KMS-11 (cell line): ENCODE measurements around the gene GLB1L2.

ENCODE experiments used
- H2AFZ ChIP-seq: fragments of 200-600 bp; sonication (generic); 2 replicates; pipeline ENCODE4 v1.6.1; 2016; ENCODE audit warnings: antibody characterized with exemption, mixed run types, low read depth
- H3K27ac ChIP-seq: fragments of 200-600 bp; sonication (generic); 2 replicates; pipeline ENCODE4 v1.6.1; 2016; ENCODE audit warnings: mild to moderate bottlenecking, mixed run types
- H3K27me3 ChIP-seq: fragments of 200-600 bp; sonication (generic); 2 replicates; pipeline ENCODE4 v1.6.1; 2017; ENCODE audit warnings: mild to moderate bottlenecking, low read depth, mixed run types, moderate library complexity; ENCODE audit not compliant: insufficient read depth
- H3K36me3 ChIP-seq: fragments of 200-600 bp; sonication (generic); 2 replicates; pipeline ENCODE4 v1.6.1; 2017; ENCODE audit warnings: mild to moderate bottlenecking, mixed run types; ENCODE audit not compliant: insufficient read depth
- H3K4me1 ChIP-seq: fragments of 200-600 bp; sonication (generic); 2 replicates; pipeline ENCODE4 v1.6.1; 2016; ENCODE audit warnings: mild to moderate bottlenecking, low read depth, mixed run types; ENCODE audit not compliant: poor library complexity, severe bottlenecking
- H3K4me2 ChIP-seq: fragments of 200-600 bp; sonication (generic); 2 replicates; pipeline ENCODE4 v1.7.0; 2016; ENCODE audit warnings: mild to moderate bottlenecking, mixed run types
- H3K4me3 ChIP-seq: fragments of 200-600 bp; sonication (generic); IDR thresholded peaks from 2 replicates; pipeline ENCODE4 v1.6.1; 2017; ENCODE audit warnings: low read depth, low read length, mixed read lengths; ENCODE audit not compliant: insufficient read depth
- H3K79me2 ChIP-seq: fragments of 200-600 bp; sonication (generic); 2 replicates; pipeline ENCODE4 v1.6.1; 2016; ENCODE audit warnings: low read depth, mixed run types; ENCODE audit not compliant: insufficient read depth
- H3K9ac ChIP-seq: fragments of 200-600 bp; sonication (generic); 2 replicates; pipeline ENCODE4 v1.6.1; 2016; ENCODE audit warnings: mild to moderate bottlenecking, mixed run types
- H4K20me1 ChIP-seq: fragments of 200-600 bp; sonication (generic); 2 replicates; pipeline ENCODE4 v1.6.1; 2016; ENCODE audit warnings: mild to moderate bottlenecking, mixed run types; ENCODE audit not compliant: insufficient read depth
- CTCF ChIP-seq: fragments of 200-600 bp; sonication (generic); conservative IDR thresholded peaks from 2 replicates; pipeline ENCODE4 v1.6.1; 2017; ENCODE audit warnings: low read depth, mild to moderate bottlenecking, antibody characterized with exemption, low read length, moderate library complexity, mixed read lengths

Gene GLB1L2

DNA sequence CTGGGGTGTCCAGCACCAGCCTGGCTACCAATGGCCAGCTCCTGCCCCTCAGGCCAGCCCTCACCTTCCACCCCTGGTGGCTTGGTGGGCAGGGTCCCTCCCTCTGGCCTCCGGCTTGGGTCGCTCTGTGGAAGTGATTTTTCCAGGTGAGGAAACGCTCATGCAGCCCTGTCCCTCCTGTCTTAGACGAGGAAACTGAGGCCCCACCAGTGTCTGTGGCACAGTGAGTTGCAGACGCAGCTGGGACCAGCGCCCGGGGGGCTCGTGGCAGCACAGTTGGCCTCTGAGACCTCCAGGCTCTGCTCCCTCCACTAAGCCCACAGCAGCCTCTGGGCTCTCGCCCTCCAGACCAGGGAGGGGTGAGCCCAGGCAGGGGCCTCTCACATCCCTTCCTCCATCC, 74.1 kb downstream of the GLB1L2 start:
- TF ChIP-seq CTCF, result no peak
- no peaks in the 10 kb centered on the region for H3K36me3 ChIP-seq
- H2AFZ ChIP-seq, result no peak overlapping the region
- no peak overlapping the region for H3K27ac ChIP-seq
- H3K27me3 ChIP-seq, result no peaks in the 10 kb centered on the region
- H3K4me2 ChIP-seq, result no peak overlapping the region
- H3K4me3 ChIP-seq, result no peak overlapping the region
- H3K79me2 ChIP-seq, result no peaks in the 10 kb centered on the region
- no peaks in the 10 kb centered on the region for H4K20me1 ChIP-seq
- H3K9ac ChIP-seq, result no peak overlapping the region
- H3K4me1 ChIP-seq, result no peaks in the 10 kb centered on the region

DNA sequence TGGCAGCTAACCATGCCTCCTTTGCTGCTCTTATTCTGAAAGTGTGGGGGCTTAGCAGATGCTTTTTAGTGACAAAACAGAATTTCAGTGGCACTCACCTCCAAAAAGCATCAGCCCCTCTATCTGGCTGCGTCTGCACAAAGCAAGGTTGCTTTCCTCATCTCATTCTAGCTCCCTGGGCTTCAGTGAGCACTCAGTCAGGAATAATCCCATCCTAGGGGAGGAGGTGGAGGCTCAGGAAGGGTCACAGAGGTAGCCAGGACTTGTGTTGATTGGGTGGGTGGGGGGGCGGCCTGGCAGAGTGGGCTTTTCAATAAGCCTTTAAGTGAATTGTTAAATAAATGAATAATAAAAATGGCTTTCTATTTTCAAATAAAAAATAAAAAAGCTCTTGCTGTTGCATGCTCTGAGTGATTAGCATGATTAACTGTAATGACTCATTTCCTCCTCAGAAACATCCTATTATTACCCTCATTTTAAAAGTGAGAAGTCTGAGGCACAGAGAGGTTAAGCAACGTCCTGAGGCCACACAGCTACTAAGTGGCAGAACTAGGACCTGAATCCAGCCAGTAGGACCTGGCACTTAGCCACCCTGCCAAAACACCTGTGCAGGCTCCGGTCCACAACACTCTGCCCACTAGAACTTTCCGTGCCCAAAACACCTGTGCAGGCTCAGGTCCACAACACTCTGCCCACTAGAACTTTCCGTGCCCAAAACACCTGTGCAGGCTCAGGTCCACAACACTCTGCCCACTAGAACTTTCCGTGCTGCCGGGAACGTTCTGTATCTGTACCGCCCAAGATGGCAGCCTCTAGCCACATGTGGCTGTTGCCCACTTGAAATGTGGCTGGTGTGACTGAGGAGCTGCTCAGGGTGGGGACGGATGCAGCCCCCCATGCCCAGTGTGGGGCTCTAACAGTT, 74.7 kb downstream of the GLB1L2 start:
- no peaks in the 10 kb centered on the region for H3K4me1 ChIP-seq
- no peak overlapping the region for H3K27ac ChIP-seq
- no peak overlapping the region for H3K9ac ChIP-seq
- no peak overlapping the region for H2AFZ ChIP-seq
- no peaks in the 10 kb centered on the region for H3K79me2 ChIP-seq
- H3K36me3 ChIP-seq, result no peaks in the 10 kb centered on the region
- no peaks in the 10 kb centered on the region for H4K20me1 ChIP-seq
- H3K4me3 ChIP-seq, result no peak overlapping the region
- no peaks in the 10 kb centered on the region for H3K27me3 ChIP-seq
- no peak overlapping the region for H3K4me2 ChIP-seq
- no peak for TF ChIP-seq CTCF

- TF ChIP-seq CTCF, result no peak
- Histone ChIP-seq H4K20me1 (no peaks in the 10 kb centered on the region), H3K4me2 (no peak overlapping the region), H2AFZ (no peak overlapping the region), H3K4me3 (no peak overlapping the region), H3K9ac (no peak overlapping the region), H3K27me3 (no peaks in the 10 kb centered on the region), H3K27ac (no peak overlapping the region), H3K4me1 (no peaks in the 10 kb centered on the region), H3K79me2 (no peaks in the 10 kb centered on the region), H3K36me3 (no peaks in the 10 kb centered on the region)
Measured at GRCh38 chr11:134407321-134407828, 75.6 kb downstream of the GLB1L2 start.

DNA sequence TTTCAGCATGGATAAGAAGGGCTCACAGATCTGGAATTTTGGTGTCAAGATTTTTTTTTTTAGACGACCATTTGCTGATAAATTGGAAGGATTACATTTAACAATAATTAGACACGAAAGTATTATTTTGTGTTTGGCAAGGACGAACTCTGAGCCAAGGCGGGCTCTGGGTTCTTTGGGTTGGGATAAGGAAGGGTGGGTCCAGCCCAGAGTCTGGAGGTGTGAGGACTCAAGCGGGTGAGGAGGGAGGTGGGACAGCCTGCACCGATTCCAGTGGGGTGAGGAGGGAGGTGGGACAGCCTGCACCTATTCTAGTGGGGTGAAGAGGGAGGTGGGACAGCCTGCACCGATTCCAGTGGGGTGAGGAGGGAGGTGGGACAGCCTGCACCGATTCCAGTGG, 76.1 kb downstream of the GLB1L2 start:
- TF ChIP-seq CTCF, result no peak
- Histone ChIP-seq H3K9ac (no peak overlapping the region), H3K4me2 (no peak overlapping the region), H3K79me2 (no peaks in the 10 kb centered on the region), H3K27me3 (no peaks in the 10 kb centered on the region), H3K4me1 (no peaks in the 10 kb centered on the region), H3K27ac (no peak overlapping the region), H4K20me1 (no peaks in the 10 kb centered on the region), H3K36me3 (no peaks in the 10 kb centered on the region), H3K4me3 (no peak overlapping the region), H2AFZ (no peak overlapping the region)
